GM23338 (cell line): ENCODE measurements around the gene ZNF749. TPM values are rescaled to one million over a fixed set of nuclear protein-coding genes. Genes with fewer than 3 reads are reported as not detected.
A peak's percentile ranks its signal among the peaks of the same experiment; 100 is the strongest.

Experiments
- ATAC-seq: fragments of 200-7000 bp; cut with Tn5 transposase; 3 replicates; pipeline ENCODE4 v1.9.1; 2020
- DNase-seq: peaks from one replicate; pipeline ENCODE4 v3.0.0-alpha.2; 2015; ENCODE audit warnings: low spot score
- H2AFZ ChIP-seq: fragments of 200-600 bp; sonication (generic); 2 replicates; pipeline ENCODE4 v1.8.0; 2016; ENCODE audit warnings: antibody characterized with exemption, mild to moderate bottlenecking, moderate library complexity
- H3F3A ChIP-seq: fragments of 200-600 bp; sonication (generic); replicated peaks from 2 replicates; pipeline ENCODE4 v1.8.0; 2017; ENCODE audit warnings: antibody characterized with exemption, mixed run types, low read depth
- H3K27ac ChIP-seq: fragments of 200-600 bp; sonication (generic); 2 replicates; pipeline ENCODE4 v1.6.1; 2016; ENCODE audit warnings: low read depth
- H3K27me3 ChIP-seq: fragments of 200-600 bp; sonication (generic); 2 replicates; pipeline ENCODE4 v1.8.0; 2016; ENCODE audit warnings: mild to moderate bottlenecking, mixed run types, moderate library complexity; ENCODE audit not compliant: insufficient read depth
- H3K36me3 ChIP-seq: fragments of 200-600 bp; sonication (generic); 2 replicates; pipeline ENCODE4 v1.8.0; 2016; ENCODE audit warnings: mild to moderate bottlenecking; ENCODE audit not compliant: insufficient read depth
- H3K4me1 ChIP-seq: fragments of 200-600 bp; sonication (generic); 2 replicates; pipeline ENCODE4 v1.8.0; 2016; ENCODE audit warnings: mild to moderate bottlenecking, moderate library complexity; ENCODE audit not compliant: insufficient read depth
- H3K4me2 ChIP-seq: fragments of 200-600 bp; sonication (generic); 2 replicates; pipeline ENCODE4 v1.7.1; 2017; ENCODE audit warnings: mixed run types
- H3K4me3 ChIP-seq: fragments of 200-600 bp; sonication (generic); 2 replicates; pipeline ENCODE4 v1.6.1; 2016; ENCODE audit warnings: mixed run types
- H3K79me2 ChIP-seq: fragments of 200-600 bp; sonication (generic); replicated peaks from 2 replicates; pipeline ENCODE4 v1.8.0; 2017; ENCODE audit warnings: mild to moderate bottlenecking; ENCODE audit not compliant: insufficient read depth
- H3K9me2 ChIP-seq: fragments of 200-600 bp; sonication (generic); 2 replicates; pipeline ENCODE4 v1.8.0; 2017; ENCODE audit not compliant: insufficient read depth
- H4K20me1 ChIP-seq: fragments of 200-600 bp; sonication (generic); replicated peaks from 2 replicates; pipeline ENCODE4 v1.8.0; 2017; ENCODE audit warnings: mild to moderate bottlenecking; ENCODE audit not compliant: insufficient read depth
- H3K27ac Mint-ChIP-seq: 2 replicates; pipeline ENCODE4 v1.8.0; 2020; ENCODE audit warnings: inconsistent platforms, mild to moderate bottlenecking, moderate library complexity, mixed read lengths
- H3K27me3 Mint-ChIP-seq: 3 replicates; pipeline ENCODE4 v1.8.0; 2022; ENCODE audit warnings: low read depth, mild to moderate bottlenecking, moderate library complexity, mixed read lengths, inconsistent platforms; ENCODE audit not compliant: insufficient read depth, poor library complexity
- H3K36me3 Mint-ChIP-seq: 3 replicates; pipeline ENCODE4 v1.8.0; 2021; ENCODE audit warnings: low read depth, mild to moderate bottlenecking, inconsistent platforms, moderate library complexity, mixed read lengths
- H3K4me1 Mint-ChIP-seq: 3 replicates; pipeline ENCODE4 v1.8.0; 2020; ENCODE audit warnings: mild to moderate bottlenecking, inconsistent platforms, mixed read lengths
- H3K4me3 Mint-ChIP-seq: 3 replicates; pipeline ENCODE4 v1.8.0; 2021; ENCODE audit warnings: moderate library complexity, mild to moderate bottlenecking, inconsistent platforms, mixed read lengths
- H3K9me3 Mint-ChIP-seq: 3 replicates; pipeline ENCODE4 v1.8.0; 2020; ENCODE audit warnings: moderate library complexity, mild to moderate bottlenecking, inconsistent platforms, mixed read lengths
- CREB1 ChIP-seq: fragments of 250-450 bp; sonication (Bioruptor Pico); IDR thresholded peaks from 2 replicates; pipeline ENCODE4 v1.5.0; 2020; ENCODE audit warnings: low read depth, mild to moderate bottlenecking, moderate library complexity
- CTCF ChIP-seq, 2 experiments: fragments of 200-600 bp in 1 of 2; sonication (generic) in 1 of 2; conservative IDR thresholded peaks; 2 replicates each; pipeline versions ENCODE4 v1.5.1 to v1.6.1; 2016 to 2017; ENCODE audit warnings: antibody characterized with exemption in 2 of 2, low read depth in 2 of 2, mild to moderate bottlenecking in 2 of 2, moderate library complexity in 1 of 2
- EZH2 ChIP-seq: fragments of 200-600 bp; sonication (generic); IDR thresholded peaks from one replicate; pipeline ENCODE4 v1.8.0; 2017; ENCODE audit warnings: antibody characterized with exemption, mild to moderate bottlenecking, low read depth; ENCODE audit not compliant: unreplicated experiment
- EZH2phosphoT487 ChIP-seq: fragments of 200-600 bp; sonication (generic); IDR thresholded peaks from one replicate; pipeline ENCODE4 v1.8.1; 2018; ENCODE audit warnings: antibody characterized with exemption; ENCODE audit not compliant: unreplicated experiment
- JUNB ChIP-seq: IDR thresholded peaks from one replicate; pipeline ENCODE4 v1.6.1; 2016; ENCODE audit warnings: antibody characterized with exemption; ENCODE audit not compliant: unreplicated experiment
- NANOG ChIP-seq: IDR thresholded peaks from 2 replicates; pipeline ENCODE4 v1.6.1; 2016; ENCODE audit warnings: antibody characterized with exemption, borderline replicate concordance
- POLR2AphosphoS5 ChIP-seq: IDR thresholded peaks from 2 replicates; pipeline ENCODE4 v1.6.1; 2016; ENCODE audit warnings: antibody characterized with exemption, low read depth
- ZNF114 ChIP-seq: fragments of 250-450 bp; sonication (Bioruptor Pico); IDR thresholded peaks from 2 replicates; pipeline ENCODE4 v1.5.0; 2020; ENCODE audit warnings: mild to moderate bottlenecking, moderate library complexity
- ZNF331 ChIP-seq: fragments of 250-450 bp; sonication (Bioruptor Pico); IDR thresholded peaks from 2 replicates; pipeline ENCODE4 v1.5.0; 2020; ENCODE audit warnings: low read depth, mild to moderate bottlenecking, moderate library complexity
- polyA plus RNA-seq: library from polyadenylated mRNA; unstranded; fragments of >200 nt; fragmentation: Nextera tagmentation; extraction: Ambion mirVana; gene quantifications from 2 replicates; pipeline ENCODE4 v1.2.1, GENCODE V29; 2016
- total RNA-seq: library from RNA; depleted of rRNA; stranded (reverse); fragments of >200 nt; shearing (Covaris generic); gene quantifications from 2 replicates; pipeline ENCODE4 v1.2.3, GENCODE V29; 2014
- TF ChIP-seq, protein P1 (sequence below): IDR thresholded peaks from 2 replicates; pipeline ENCODE4 v1.6.1; 2016; ENCODE audit warnings: antibody characterized with exemption

Gene ZNF749
- total and polyA plus RNA-seq, 2 experiments from 2014 or later: 26.4 to 30.1 TPM

GRCh38 chr19:57410877-57411671 lies 24.1 kb upstream of the ZNF749 start, which contains the start of gene ZNF17:
Gene ZNF17, plus strand, starts transcription at chr19:57411161. Its CDS starts 2,455 bp downstream, at chr19:57413616.
- peaks cover 11% of the 10 kb centered on the region for H3K27me3 Mint-ChIP-seq
- no peaks in the 10 kb centered on the region for H4K20me1 ChIP-seq
- no peaks in the 10 kb centered on the region; the same call in 2 of the 3 replicates for H3K9me3 Mint-ChIP-seq
- 0 out of 2 replicates have a peak, but pooled peaks cover 5% of the 10 kb centered on the region for H3K4me1 ChIP-seq
- H3F3A ChIP-seq: no peaks in the 10 kb centered on the region
- no peaks in the 10 kb centered on the region for H3K27me3 ChIP-seq
- peak within 1 kb of the TSS; percentile 98 for H3K4me2 ChIP-seq
- H3K4me3 ChIP-seq: peak within 1 kb of the TSS; percentile 93
- no peaks in the 10 kb centered on the region for H3K36me3 ChIP-seq
- no peak within 1 kb of the TSS for H3K27ac ChIP-seq
- peaks cover 2% of the 10 kb centered on the region; the same call in 1 of the 3 replicates for H3K36me3 Mint-ChIP-seq
- H3K9me2 ChIP-seq: no peaks in the 10 kb centered on the region
- ATAC-seq (peak; percentile 98), DNase-seq (peak; percentile 99)
- H2AFZ ChIP-seq: peak within 1 kb of the TSS; percentile 91
- H3K27ac Mint-ChIP-seq: peak within 1 kb of the TSS; percentile 85
- peak within 1 kb of the TSS; percentile 93 for H3K4me3 Mint-ChIP-seq
- peak; percentile 55; the same call in 1 of the 2 replicates for TF ChIP-seq POLR2AphosphoS5
- no peak for TF ChIP-seq EZH2phosphoT487
- TF ChIP-seq CTCF (conservative IDR thresholded peaks at IDR 0.05; ENCODE audit: low read depth in 2 of 2): no peak
- TF ChIP-seq CREB1 (CRISPR knock-in tag): peak; percentile 83
- TF ChIP-seq EZH2: no peak
- TF ChIP-seq, protein P1, sequence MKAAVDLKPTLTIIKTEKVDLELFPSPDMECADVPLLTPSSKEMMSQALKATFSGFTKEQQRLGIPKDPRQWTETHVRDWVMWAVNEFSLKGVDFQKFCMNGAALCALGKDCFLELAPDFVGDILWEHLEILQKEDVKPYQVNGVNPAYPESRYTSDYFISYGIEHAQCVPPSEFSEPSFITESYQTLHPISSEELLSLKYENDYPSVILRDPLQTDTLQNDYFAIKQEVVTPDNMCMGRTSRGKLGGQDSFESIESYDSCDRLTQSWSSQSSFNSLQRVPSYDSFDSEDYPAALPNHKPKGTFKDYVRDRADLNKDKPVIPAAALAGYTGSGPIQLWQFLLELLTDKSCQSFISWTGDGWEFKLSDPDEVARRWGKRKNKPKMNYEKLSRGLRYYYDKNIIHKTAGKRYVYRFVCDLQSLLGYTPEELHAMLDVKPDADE: peak; percentile 93
- peaks cover 31% of the 10 kb centered on the region for H3K79me2 ChIP-seq
- H3K4me1 Mint-ChIP-seq: peaks cover 6% of the 10 kb centered on the region

DNA sequence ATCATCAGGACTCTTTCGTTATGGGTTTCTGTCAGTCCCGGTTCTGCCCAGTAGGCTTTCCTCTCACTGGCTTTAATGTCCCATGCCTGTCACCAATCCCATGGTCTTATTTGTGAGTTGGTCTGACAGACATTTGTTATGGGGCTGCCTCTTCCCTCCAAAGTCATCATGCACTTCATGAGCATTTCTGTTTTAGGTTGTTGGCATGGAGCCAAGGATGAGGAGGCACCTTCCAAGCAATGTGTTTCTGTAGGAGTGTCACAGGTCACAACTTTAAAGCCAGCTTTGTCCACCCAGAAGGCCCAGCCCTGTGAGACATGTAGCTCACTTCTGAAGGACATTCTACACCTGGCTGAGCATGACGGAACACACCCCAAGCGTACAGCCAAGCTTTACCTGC lies 15.7 kb upstream of the ZNF749 start:
- H3K27me3 Mint-ChIP-seq: peaks cover 4% of the 10 kb centered on the region
- H3F3A ChIP-seq: no peaks in the 10 kb centered on the region
- H4K20me1 ChIP-seq: no peaks in the 10 kb centered on the region; the same call in 1 of the 2 replicates
- no peaks in the 10 kb centered on the region for H3K4me1 Mint-ChIP-seq
- H2AFZ ChIP-seq: no peak overlapping the region
- no peaks in the 10 kb centered on the region for H3K4me1 ChIP-seq
- no peaks in the 10 kb centered on the region for H3K9me3 Mint-ChIP-seq
- peaks cover 3% of the 10 kb centered on the region for H3K36me3 ChIP-seq
- H3K4me3 Mint-ChIP-seq: no peak overlapping the region
- ATAC-seq (no peak), DNase-seq (no peak)
- no peak overlapping the region for H3K27ac Mint-ChIP-seq
- peaks cover 33% of the 10 kb centered on the region for H3K36me3 Mint-ChIP-seq
- no peak overlapping the region for H3K27ac ChIP-seq
- no peak overlapping the region for H3K4me2 ChIP-seq
- peaks cover 6% of the 10 kb centered on the region; the same call in 1 of the 2 replicates for H3K79me2 ChIP-seq
- H3K9me2 ChIP-seq: no peaks in the 10 kb centered on the region
- H3K27me3 ChIP-seq: no peaks in the 10 kb centered on the region
- H3K4me3 ChIP-seq: no peak overlapping the region
- TF ChIP-seq EZH2phosphoT487 (no peak), EZH2 (no peak), CTCF (conservative IDR thresholded peaks at IDR 0.05; ENCODE audit: low read depth in 2 of 2) (no peak), POLR2AphosphoS5 (no peak), NANOG (no peak), JUNB (no peak), ZNF114 (CRISPR knock-in tag) (no peak), ZNF331 (CRISPR knock-in tag) (no peak)
- TF ChIP-seq, protein P1: no peak
